Ovary (tissue), 9 donors: ENCODE data around the gene RNF223. TPM values are rescaled to one million over a fixed set of nuclear protein-coding genes. Genes with fewer than 3 reads are reported as not detected.

Experiments
- DNase-seq, 5 donors: peaks; one replicate each; pipeline ENCODE4 v3.0.0-alpha.2; 2019 to 2020
- H3K27ac ChIP-seq, 2 donors: fragments of 200-600 bp; one replicate each; pipeline versions ENCODE4 v1.5.1 to v1.8.0; 2019 to 2022
- H3K27me3 ChIP-seq: fragments of 200-600 bp; one replicate; pipeline ENCODE4 v1.8.0; 2022
- H3K36me3 ChIP-seq: fragments of 200-600 bp; sonication (generic); one replicate; pipeline ENCODE4 v1.5.1; 2019
- H3K4me1 ChIP-seq: one replicate; pipeline ENCODE4 v1.8.1; 2013; ENCODE audit warnings: mild to moderate bottlenecking, moderate library complexity; ENCODE audit not compliant: insufficient read depth
- H3K4me3 ChIP-seq: fragments of 200-600 bp; sonication (generic); one replicate; pipeline ENCODE4 v1.5.1; 2017
- H3K9me3 ChIP-seq, 2 donors: fragments of 200-600 bp in 1 of 2; sonication (generic) in 1 of 2; one replicate each; pipeline versions ENCODE4 v1.5.1 to v1.8.1; 2013 to 2019; ENCODE audit warnings: mild to moderate bottlenecking in 1 of 2, moderate library complexity in 1 of 2
- EP300 ChIP-seq: sonication (generic); formaldehyde crosslinking; IDR thresholded peaks from one replicate; pipeline ENCODE4 v1.6.1; 2017; ENCODE audit warnings: antibody characterized with exemption
- POLR2A ChIP-seq: fragments of 450-650 bp; IDR thresholded peaks from one replicate; pipeline ENCODE4 v1.6.1; 2017; ENCODE audit warnings: antibody characterized with exemption, mild to moderate bottlenecking, moderate library complexity
- WGBS, 3 donors: extraction: QIAGEN DNeasy Blood & Tissue Kit in 1 of 3; methylation state at CpG; one replicate each; pipeline versions ENCODE4 v1.1.5 to v1.1.7; 2013 to 2017; 5-methylcytosine and 5-hydroxymethylcytosine counted together
- intact Hi-C, 4 donors: fragments of 100-400 bp; cut with DNase I; formaldehyde crosslinking; loops; one replicate each; pipeline versions ENCODE4 v1.11.0 to v1.15.1; 2022 to 2023
- polyA plus RNA-seq, 2 donors: library from polyadenylated mRNA; stranded (reverse); fragments of 200-250 nt in 1 of 2; fragments of 350-450 nt in 1 of 2; fragmentation: Illumina TruSeq in 1 of 2; extraction: RNeasy Lipid Tissue Mini Kit (QIAGEN cat#74804) in 1 of 2; gene quantifications; one replicate each; pipeline ENCODE4 v1.2.3, GENCODE V29; 2013 to 2014
- total RNA-seq, 7 donors: library from RNA; depleted of rRNA in 2 of 7; stranded (reverse); fragments of >200 nt in 2 of 7; fragmentation: NEBNext Ultra II Directional in 3 of 7; extraction: Animal tissue kit (Norgen Biotek cat#: 25700) in 3 of 7; gene quantifications; one replicate each; pipeline versions ENCODE4 v1.1.0 to v1.2.4, GENCODE V29; 2016 to 2023
- TF ChIP-seq, protein P1 (sequence below), 3 donors: fragments of 450-650 bp in 2 of 3; fragments of 200-600 bp in 1 of 3; IDR thresholded peaks; one replicate each; pipeline versions ENCODE4 v1.5.1 to v1.8.0; 2016 to 2022; ENCODE audit warnings: antibody characterized with exemption in 3 of 3, mild to moderate bottlenecking in 1 of 3
- donor health status: DM: no; HTN: no; CAD: no; lungs with moderate emphysema.
- donor health status: DM: no; HTN: no; CAD: no.
- donor health status: Bipolar disorder and iron deficiency.
- donor health status: DM: yes; HTN: yes; CAD: no.
- donor health status: DM: no; HTN: no; CAD: no.
- donor health status: DM: yes; HTN: yes; CAD: no.

RNF223 gene
- total and polyA plus RNA-seq, 9 donors, result 0.36 to 0.92 TPM; not detected in 7

DNA sequence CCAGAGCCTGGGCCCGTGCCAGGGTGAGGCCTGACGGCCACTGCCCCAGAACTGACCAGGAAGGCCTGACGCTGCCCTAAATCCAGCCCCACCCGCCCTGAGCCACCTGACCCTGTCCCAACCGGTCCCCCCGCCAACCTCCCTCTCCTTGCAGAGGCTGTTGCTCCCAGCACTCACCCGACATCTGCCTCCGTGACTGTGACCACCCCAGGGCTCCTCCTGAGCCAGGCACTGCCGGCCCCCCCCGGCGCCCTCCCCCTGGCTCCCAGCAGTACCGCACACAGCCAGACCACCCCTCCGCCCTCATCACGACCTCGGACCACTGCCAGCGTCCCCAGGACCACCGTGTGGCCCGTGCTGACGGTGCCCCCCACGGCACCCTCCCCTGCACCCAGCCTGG lies 27.9 kb downstream of the RNF223 start:
- Histone ChIP-seq H3K27me3 (no peaks in the 10 kb centered on the region), H3K9me3 (no peaks in the 10 kb centered on the region), H3K4me3 (no peak overlapping the region), H3K27ac (no peak overlapping the region), H3K36me3 (no peaks in the 10 kb centered on the region), H3K4me1 (no peaks in the 10 kb centered on the region)
- intact Hi-C loops, result loop anchor here in 1 of 4 donors (10.0 kb wide), 1 partner anchor 249 kb away; no protein-coding TSS in a partner anchor
- DNase-seq, result no peak
- TF ChIP-seq POLR2A, result no peak
- TF ChIP-seq, protein P1, sequence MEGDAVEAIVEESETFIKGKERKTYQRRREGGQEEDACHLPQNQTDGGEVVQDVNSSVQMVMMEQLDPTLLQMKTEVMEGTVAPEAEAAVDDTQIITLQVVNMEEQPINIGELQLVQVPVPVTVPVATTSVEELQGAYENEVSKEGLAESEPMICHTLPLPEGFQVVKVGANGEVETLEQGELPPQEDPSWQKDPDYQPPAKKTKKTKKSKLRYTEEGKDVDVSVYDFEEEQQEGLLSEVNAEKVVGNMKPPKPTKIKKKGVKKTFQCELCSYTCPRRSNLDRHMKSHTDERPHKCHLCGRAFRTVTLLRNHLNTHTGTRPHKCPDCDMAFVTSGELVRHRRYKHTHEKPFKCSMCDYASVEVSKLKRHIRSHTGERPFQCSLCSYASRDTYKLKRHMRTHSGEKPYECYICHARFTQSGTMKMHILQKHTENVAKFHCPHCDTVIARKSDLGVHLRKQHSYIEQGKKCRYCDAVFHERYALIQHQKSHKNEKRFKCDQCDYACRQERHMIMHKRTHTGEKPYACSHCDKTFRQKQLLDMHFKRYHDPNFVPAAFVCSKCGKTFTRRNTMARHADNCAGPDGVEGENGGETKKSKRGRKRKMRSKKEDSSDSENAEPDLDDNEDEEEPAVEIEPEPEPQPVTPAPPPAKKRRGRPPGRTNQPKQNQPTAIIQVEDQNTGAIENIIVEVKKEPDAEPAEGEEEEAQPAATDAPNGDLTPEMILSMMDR (IDR thresholded peaks at IDR 0.05), result no peak
- TF ChIP-seq EP300, result no peak
- 92 to 94% (median 93%) methylated on average over 20 of the region's 20 CpGs for WGBS, 3 donors

DNA sequence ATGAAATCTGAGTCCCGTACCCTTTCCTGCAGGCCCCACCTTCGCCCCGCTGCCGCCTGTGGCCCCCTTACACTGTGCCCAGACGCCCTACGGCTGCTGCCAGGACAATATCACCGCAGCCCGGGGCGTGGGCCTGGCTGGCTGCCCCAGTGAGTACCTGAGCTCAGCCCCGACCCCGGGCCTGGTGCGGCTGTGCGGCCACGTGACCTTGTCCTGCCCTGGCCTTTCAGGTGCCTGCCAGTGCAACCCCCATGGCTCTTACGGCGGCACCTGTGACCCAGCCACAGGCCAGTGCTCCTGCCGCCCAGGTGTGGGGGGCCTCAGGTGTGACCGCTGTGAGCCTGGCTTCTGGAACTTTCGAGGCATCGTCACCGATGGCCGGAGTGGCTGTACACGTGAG lies 29.0 kb downstream of the RNF223 start:
- WGBS, 3 donors, result 93 to 97% (median 94%) methylated on average over 23 of the region's 23 CpGs
- intact Hi-C loops, result loop anchor here in 1 of 4 donors (10.0 kb wide), 1 partner anchor 250 kb away; no protein-coding TSS in a partner anchor

DNA sequence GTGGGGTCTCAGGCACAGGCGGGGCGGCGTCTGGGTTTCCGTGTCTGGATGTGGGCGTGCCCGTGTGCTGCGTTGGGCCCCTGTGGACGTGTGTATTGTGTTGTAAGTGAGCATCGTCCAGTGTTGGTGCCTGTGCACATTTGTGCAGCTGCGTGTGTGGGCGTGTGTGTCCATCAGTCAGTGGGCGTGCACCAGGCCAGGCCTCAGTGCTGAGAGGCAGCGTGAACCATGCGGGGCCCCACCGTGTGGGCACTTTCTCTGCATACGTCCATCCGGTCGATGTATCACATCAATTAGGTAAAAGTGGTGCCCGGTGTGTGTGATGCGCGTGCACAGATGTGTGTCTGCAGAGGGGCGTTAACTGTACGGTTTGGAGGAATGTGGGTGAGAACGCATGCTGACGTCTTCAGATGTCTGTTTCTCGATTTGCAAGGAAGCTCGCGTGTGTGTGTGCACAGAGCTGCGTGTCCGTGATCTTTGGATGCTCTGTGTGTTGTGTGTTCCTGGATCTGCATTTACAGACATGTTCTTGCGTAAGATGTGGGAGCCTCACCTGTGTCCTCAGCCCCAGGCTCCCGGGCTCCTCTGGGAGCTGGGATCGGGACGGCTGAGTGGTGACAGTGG lies 29.5 kb downstream of the RNF223 start:
- Histone ChIP-seq H3K27ac (no peak overlapping the region), H3K36me3 (no peaks in the 10 kb centered on the region), H3K4me1 (peaks cover 6% of the 10 kb centered on the region), H3K27me3 (no peaks in the 10 kb centered on the region), H3K9me3 (no peaks in the 10 kb centered on the region), H3K4me3 (no peak overlapping the region)
- intact Hi-C loops, result loop anchor here in 1 of 4 donors (10.0 kb wide), 1 partner anchor 250 kb away; no protein-coding TSS in a partner anchor
- no peak for DNase-seq
- TF ChIP-seq, protein P1 (IDR thresholded peaks at IDR 0.05), result no peak
- no peak for TF ChIP-seq EP300
- TF ChIP-seq POLR2A, result no peak
- 85 to 87% (median 86%) methylated on average over 34 of the region's 34 CpGs for WGBS, 3 donors

More for the DNA sequence above, 29.0 kb downstream of the RNF223 start:
- H3K9me3 ChIP-seq, result no peaks in the 10 kb centered on the region
- no peaks in the 10 kb centered on the region for H3K36me3 ChIP-seq
- DNase-seq, result no peak
- TF ChIP-seq EP300, result no peak
- TF ChIP-seq, protein P1 (IDR thresholded peaks at IDR 0.05), result no peak
- no peak for TF ChIP-seq POLR2A
- no peak overlapping the region for H3K27ac ChIP-seq
- peaks cover 2% of the 10 kb centered on the region for H3K4me1 ChIP-seq
- H3K27me3 ChIP-seq, result no peaks in the 10 kb centered on the region
- no peak overlapping the region for H3K4me3 ChIP-seq

DNA sequence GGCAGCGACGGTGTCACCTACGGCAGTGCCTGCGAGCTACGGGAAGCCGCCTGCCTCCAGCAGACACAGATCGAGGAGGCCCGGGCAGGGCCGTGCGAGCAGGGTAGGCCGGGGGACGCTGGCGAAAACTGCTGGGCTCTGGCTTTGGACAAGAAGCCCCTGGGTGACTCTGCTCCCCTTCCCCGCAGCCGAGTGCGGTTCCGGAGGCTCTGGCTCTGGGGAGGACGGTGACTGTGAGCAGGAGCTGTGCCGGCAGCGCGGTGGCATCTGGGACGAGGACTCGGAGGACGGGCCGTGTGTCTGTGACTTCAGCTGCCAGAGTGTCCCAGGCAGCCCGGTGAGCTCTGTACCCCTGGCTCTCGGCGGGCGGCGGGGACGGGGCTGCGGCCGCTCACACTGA lies 30.2 kb downstream of the RNF223 start:
- Histone ChIP-seq H3K27me3 (no peaks in the 10 kb centered on the region), H3K9me3 (no peaks in the 10 kb centered on the region), H3K27ac (no peak overlapping the region), H3K4me3 (no peak overlapping the region), H3K4me1 (peaks cover 6% of the 10 kb centered on the region), H3K36me3 (no peaks in the 10 kb centered on the region)
- TF ChIP-seq POLR2A (no peak), EP300 (no peak)
- TF ChIP-seq, protein P1 (IDR thresholded peaks at IDR 0.05), result no peak
- 95 to 96% (median 96%) methylated on average over 33 of the region's 33 CpGs for WGBS, 3 donors
- intact Hi-C loops, result loop anchor here in 1 of 4 donors (10.0 kb wide), 1 partner anchor 251 kb away; no protein-coding TSS in a partner anchor
- DNase-seq, result no peak
